ENCODE results near the gene RIPK3.
"Not testable (repeated sequence)": the region's sequence is repeated elsewhere in the genome, so short reads cannot be mapped to it uniquely, and the experiment has no call there.

Gene RIPK3

DNA sequence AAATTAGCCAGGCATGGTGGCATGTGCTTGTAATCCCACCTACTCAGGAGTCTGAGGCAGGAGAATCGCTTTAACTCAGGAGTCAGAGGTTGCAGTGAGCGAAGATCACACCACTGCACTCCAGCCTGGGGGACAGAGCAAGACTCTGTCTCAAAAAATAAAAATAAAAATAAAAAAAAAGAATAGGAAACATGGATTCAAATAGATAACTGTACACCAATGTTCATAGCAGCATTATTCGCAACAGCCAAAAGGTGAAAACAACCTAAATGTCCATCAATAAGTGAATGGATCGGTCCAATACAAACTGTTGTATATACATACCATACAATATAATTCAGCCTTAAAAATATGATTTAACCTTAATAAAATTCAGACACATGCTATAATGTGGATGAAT, 3.1 kb upstream of the RIPK3 start:
- DNase-seq = no peak

DNA sequence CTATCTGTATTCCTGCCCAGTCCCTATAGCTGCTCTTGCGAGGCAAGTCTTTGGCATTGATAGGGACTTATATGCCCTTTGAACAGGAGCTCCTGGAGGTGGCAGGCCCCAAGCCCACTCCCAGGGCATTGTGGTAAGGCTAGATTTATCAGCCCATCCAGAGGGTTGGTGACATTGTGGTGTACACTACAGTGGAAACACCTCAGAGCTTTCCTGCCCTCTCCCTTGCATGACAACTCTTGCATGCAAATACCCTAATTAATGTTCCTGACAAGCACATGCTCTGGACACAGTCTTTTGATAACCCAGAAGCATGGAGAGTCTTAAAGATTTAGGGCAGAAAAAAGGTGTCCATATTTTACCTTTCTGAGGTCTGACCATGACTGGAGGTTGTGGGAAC, 815 bp upstream of the RIPK3 start:
- no peak for DNase-seq

DNA sequence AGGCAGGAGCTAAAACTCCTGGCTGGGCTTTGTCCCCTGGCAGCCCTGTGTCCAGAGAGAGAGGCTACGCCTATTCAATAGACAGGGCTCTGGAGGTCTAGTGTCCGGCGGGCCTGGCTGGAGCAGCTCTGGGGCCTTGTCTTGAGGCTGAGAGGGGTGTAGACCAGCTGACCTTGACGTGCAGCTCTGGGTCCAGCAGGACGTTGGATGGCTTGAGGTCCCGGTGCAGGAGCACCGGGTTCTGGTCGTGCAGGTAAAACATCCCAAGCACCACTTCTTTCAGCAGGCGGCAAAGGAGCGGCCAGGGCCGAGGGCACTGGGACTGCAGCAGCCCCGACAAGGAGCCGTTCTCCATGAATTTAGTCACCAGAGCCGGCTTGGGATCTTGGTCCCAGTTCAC, 948 bp downstream of the RIPK3 start:
- no peak for DNase-seq

DNA sequence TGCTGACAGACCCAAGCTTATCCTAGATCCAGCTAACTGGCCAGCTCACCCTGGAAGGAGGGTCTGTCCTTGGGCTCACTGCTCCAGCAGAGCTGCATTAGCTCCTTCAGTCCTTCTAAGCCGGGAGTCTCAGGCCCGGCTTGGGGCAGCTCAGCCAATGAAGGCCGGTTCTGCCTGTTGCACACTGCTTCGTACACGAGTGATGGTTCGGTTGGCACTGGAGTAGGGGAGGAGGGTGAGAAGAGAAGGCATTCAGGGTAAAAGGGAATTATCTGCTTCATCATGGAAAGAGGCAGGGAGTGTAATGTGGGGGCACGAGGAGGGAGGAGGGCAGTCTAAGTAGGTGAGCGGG, 2.0 kb downstream of the RIPK3 start:
- DNase-seq = no peak

DNA sequence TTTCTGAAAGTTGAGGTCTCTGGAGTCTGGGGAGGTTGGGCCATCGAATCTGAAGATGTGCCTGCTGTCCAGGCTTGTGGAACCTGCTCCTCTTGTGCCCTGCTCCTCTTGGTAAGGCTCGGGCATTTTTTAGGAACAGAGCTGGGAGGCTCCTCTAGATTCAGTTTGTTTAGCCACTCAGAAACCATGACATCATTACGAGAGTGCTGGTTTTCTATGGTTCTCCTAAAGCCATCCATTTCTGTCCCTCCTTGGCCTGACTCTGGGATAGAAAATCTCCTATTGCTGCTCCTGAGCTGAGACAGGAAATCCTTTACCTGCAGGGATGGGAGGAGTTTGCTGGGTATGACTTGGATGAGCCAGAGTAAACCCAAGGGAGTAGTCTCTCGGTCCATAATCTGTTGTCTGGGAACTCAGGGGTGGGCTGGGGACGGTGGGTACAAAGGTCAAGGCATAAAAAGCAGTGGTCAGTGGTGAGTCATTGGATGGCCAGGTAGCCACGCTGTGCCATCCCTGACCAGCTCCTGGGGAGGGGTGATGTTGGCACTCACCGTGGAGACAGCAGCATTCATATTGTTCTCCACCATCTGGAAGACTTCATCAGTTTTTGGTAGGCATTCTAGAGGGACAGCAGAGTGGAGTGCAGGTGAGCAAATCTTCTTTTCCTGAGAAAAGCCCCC, 2.5 kb downstream of the RIPK3 start:
- no peak for DNase-seq

DNA sequence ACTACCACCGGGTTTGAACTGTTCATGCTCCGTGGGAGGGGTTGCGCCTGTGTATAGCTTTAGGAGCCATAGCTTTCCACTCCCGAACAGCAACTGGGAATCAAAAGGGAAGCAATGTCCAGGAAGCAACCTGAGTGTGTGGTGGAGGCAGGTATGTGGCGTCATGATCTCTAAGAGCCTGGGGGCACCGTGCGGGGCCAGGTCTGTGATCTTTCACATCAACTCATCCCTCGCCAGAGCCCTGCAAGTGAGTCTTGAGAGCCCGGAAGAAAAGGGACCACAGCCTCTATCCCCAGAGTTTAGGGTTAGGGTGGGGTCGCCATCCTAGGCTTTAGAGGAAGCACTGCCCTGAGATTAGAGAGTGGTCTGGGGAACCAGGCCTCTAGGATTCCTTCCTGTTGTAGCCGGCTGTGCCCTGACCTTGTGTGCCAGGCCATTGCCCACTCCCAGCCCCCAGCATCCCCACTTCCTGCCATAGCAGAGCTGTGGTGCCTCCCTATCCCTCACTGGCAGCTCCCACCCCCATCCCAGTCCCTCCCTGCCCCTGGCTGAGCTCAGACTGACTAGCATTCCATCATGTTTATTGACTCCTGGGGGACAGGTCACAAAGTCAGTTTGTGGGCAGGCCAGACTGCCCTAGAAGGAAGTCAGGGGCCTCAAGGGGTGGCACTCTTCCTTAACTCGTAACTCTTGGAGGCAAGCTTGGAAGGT, 4.2 kb downstream of the RIPK3 start:
- no peak for DNase-seq

DNA sequence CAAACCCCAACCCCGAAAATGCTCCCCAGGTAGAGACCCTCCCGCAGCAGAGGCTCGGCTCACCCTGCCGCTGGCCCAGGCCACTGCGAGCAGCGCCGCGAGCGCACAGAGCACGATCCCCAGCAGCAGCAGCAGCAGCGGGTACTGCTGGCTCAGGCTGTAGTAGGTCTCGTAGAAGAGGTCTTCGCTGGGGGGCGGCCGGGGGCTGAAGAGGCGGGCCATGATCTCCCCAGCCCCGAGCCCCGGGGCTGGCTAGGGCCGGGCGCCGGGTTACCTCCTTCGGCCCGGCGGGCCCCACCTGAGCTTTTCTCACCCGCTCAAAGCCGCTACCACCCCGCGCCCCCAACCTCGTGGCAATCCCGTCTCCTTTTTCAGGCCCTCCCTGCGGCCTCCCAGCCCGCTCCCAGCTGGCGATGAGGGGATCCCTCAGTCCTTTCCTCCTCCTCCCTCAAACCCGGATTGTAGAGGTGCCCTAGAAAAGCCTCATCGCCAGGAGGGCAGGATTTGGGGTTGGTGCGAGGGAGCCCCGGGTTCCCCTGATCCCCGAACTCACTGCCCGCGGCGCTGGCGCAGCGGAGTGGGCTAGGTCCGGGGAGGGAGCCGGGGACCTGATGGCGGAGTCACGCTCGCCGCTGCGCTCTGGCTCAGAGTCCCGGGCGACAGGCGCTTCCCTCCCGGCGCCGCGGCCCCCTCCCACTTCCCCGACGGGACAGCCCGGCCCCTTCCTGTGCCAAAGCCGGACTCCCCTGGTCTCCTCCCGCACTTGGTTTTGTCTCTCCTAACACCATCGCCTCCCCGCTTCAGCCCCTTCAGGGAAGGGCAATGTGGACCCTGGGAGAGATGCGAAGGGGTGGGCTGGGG, 5.1 kb downstream of the RIPK3 start, which contains the start of gene ADCY4:
ADCY4 (minus strand) TSS at position 641 of the 861 bp plus-strand sequence; CDS start at position 222, 419 bp downstream.
- DNase-seq = no peak

DNA sequence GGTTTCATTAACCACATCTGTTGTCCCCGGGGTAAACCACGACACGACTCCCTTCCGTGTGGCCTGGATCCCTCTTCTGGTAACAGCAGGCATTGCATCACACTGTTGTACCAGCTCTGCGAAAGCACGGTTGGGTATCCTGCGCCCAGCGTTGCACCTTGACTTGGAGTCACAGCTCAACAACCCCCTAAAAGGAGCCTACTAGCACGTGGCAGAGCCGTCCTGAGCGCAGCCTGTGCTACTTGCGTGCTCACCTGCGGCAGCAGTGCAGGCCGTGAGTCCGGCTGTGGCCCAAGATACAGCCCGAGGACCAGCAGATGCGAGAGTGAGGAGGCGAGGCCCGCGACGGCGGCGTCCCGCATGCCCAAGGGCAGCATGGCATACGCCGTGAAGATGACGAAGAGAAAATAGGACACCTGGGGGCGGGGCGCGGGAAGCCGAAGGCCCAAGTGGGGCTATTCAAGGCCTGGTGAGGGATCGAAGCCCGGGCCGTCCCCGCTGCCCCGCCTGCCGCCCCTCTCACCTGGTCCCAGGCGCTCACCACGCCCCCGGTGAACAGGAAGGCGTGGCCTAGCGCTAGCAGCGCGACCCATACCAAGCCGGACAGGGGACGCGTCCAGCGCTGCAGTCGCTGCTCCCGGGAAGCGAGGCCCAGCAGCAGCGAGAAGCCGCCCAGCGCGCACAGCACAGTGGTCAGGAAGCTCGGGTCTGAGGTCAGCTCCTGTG, 7.4 kb downstream of the RIPK3 start:
- DNase-seq = peak; percentile 39

DNA sequence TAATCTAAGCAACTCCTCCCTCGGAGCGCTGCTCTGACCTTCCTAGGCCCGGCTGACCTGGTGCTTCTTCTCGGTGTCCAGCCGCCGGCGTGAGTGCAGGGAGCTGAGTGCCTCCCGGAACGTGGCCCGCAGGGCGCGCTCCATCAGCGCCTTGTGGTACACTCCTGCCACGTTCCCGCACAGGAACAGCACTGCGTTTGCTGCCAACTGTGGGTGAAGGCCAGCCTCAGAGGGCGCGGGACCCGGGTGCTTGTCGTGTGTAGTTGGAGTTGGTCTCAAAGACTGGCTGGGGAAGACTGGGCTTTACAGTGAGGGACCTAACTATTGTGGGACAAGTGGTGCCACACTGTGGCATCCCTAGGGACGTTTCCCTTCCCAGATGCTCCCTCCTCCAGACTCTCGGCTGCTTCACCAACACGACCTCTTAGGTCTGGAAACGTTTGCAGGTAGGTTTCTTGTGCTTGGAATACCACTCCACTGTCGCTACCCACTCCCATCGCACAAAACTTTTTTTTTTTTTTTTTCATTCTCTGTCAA, 8.0 kb downstream of the RIPK3 start:
- DNase-seq = no peak

DNA sequence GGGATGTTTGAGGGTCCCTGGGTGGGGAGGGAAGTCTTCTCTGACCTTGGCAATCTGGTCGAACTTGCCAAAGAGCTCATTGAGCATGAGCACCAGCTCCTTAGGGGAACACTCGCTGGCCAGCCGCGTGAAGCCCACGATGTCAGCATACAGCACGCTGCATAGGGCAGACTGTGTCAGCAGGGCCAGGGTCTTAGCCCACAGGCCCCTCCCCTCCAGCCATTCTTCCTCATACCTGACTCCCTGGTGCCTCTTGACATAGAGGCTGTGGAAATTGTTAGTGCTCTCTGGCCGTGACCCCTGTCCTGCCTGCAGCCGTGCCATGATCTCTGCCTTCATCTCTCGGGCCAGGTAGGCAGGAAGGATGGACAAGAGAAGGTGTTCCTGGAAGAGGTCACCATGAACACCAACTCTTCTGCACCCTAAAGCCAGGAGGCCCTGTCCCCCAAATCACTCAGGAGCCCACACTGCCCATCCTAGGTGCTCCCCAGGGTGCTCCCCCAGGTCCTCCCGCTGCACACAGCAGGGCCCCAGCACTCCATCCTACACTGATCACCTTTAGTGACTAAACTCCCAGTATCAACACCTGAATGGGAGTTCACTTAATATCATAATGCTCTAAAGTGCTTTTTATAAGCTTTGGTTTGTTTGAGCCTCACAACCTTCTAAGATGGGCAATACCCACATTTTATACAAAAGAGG, 8.7 kb downstream of the RIPK3 start:
- no peak for DNase-seq

DNA sequence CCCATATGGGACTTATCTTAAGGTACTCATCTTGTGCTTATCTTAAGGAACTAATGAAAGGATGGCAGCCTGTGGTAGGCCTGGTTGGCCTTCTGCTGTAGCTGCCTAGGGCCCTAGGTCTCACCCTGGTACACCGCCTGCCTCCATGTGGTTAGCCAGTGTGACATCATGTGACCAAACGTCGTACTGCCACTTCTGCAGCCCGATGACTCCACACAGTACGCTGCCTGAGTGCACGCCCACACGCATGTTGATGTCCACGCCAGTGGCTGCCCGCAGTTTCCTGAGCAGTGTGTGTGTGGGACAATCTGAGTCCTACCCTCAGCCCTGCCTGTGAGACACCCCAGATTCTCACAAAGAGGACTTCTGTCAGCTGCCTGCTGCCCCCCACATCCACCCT, 10.1 kb downstream of the RIPK3 start:
- DNase-seq = no peak

DNA sequence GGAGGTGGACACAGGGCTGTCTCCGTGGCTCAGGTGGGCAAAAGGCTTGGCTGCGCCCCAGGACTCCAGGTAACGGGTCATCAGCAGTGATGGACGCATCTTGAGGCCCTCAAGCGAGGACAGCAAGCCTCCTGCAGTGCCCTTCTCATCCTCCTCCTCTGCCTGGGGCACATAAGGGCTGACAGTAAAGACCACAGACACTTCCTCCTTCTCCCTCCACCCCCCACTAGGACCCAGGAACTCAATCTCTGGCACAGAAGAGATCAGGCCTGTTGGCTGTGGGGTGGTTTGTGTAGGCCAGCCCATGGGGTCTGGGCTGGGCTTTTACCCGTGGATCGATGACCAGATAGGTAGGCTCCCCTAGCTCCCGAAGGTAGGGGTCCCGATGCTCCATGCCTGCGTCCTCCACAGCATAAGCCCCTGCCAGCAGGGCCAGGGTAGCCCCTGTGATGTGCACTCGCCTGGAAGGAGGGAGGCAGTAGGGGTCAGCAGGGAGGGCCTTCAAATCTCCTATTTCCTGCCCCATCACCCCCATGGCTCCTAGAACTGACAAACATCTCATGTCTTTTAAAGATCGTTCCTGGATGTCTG, 10.6 kb downstream of the RIPK3 start:
- no peak for DNase-seq

DNA sequence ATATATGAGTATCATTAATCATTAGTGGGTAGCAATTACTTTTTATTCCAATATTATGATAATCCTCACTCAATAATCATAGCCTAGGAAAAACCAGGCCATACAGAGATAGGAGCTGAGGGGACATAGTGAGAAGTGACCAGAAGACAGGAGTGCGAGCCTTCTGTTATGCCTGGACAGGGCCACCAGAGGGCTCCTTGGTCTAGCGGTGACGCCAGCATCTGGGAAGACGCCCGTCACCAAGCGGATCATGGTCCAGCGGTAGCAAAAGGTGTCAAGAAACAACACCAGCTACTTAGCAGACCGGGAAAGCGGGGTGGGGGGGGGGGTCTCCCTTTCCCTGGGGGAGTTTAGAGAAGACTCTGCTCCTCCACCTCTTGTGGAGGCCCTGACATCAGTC, 11.9 kb downstream of the RIPK3 start:
- DNase-seq = not testable (repeated sequence)

DNA sequence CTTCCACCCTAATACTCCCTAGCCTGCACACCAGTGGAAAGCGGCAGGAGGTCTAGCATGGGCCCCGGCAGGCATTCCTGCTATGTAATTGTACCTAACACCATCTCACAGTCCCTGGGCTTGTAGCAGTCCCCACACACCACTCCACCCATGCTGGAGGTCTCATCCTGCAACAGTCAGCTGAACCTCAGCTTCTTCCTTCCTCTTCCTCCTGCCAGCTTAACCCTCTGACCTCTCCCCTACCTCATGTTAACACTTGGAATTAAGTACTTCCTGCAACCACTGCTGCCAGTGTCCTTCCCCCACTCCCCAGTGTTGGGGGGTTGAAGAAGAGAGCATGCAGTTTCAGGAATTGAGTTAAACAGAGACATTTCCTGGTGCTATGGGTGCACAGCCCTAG, 12.5 kb downstream of the RIPK3 start:
- no peak for DNase-seq

DNA sequence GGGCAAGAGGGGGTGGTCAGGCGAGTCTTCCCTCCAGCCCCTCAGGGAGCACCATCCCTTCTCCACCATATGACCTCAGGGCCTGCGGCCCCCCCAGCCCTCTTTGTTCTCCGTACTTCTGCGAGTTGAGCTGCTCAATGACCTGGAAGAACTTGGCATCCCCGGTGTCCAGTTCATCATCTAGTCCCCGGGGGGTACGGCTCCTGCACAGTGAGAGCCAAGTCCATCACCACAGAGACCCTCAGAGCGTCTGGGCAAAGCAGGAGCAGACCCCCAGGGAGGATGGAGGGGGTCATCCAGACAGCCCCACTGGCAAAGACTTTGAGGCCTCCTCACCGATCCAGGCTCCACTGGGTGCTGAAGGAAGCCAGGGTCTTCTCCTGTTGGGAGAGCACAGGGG, 13.8 kb downstream of the RIPK3 start:
- DNase-seq = no peak

DNA sequence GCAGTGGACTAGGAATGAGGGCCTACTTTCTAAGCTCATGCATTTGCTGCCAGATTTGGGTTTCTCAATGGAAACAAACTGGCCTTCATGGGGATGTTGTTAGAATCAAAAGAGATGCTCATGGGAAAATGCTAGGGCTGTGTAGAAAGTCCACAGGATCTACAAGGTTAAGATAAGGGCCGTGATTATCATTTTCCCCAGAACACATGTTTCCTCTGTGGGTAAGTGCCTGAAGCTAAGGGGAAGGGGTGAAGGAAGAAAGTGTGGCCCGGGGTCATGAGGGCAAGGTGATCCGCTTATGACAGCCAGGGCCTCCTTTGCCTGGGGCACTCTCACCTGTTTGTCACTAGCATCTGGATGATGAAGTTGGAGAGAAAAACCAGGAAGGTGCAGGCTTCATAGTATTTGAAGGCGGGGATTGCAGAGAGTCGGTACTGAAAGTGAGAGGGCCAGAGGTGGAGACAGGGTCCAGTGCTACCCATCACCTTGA, 14.7 kb downstream of the RIPK3 start:
- DNase-seq = no peak

DNA sequence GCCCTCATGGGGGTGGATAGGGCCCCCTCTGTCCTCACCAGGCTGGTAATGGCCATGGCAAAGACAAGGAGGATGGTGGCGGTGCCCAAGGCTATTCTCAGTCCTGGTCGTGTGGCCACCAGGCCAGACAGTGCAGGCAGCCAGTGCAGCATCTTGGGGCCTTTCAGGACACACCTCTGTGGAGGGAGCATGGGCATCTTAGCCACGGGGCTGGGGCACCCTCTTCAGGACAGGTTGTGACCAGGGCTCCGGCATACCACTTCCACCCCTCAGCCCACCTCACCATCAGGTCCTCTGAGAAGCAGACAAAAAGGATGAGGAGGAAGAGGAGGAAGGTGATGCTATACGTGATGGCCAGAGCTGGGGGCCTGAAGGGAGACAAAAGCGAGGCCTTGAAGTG, 15.8 kb downstream of the RIPK3 start:
- DNase-seq = no peak

DNA sequence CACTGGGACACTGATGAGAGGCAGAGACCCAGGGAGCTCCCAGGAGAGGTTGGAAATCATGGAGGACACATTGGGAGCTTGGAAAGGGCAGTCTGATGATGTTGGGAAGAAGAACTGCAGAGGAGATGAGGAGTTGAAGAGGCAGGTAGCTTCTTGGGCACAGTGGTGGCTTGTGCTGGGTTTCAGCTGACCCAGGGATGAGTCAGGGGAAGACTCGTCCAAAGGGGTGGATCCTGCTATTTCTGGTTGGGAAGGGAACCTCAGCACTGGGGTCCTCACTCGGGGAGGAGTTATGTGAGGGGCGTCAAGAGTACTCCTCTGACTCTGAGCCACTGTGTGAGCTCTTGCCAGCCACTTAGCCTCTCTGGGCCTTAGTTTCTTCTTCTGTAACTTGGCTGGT, 16.4 kb downstream of the RIPK3 start:
- no peak for DNase-seq

DNA sequence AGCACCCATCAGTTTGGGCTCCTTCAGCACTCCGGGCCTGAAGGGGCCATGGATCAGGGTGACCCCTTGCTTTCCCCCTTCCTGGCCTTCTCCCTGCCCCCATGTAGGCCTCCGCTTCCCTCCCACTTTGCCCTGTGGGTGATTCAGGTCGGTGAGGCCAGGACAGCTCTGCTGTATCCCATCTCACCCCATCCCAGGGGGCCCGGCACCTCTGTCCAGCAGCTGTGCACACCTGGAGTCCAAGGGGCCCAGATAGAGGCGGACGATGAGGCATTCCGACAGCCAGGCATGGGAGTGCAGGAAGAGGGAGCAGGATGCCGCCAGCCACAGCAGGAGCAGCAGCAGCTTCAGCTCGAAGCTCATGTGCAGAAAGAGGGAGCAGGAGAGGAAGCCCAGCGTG, 17.1 kb downstream of the RIPK3 start:
- DNase-seq = no peak

DNA sequence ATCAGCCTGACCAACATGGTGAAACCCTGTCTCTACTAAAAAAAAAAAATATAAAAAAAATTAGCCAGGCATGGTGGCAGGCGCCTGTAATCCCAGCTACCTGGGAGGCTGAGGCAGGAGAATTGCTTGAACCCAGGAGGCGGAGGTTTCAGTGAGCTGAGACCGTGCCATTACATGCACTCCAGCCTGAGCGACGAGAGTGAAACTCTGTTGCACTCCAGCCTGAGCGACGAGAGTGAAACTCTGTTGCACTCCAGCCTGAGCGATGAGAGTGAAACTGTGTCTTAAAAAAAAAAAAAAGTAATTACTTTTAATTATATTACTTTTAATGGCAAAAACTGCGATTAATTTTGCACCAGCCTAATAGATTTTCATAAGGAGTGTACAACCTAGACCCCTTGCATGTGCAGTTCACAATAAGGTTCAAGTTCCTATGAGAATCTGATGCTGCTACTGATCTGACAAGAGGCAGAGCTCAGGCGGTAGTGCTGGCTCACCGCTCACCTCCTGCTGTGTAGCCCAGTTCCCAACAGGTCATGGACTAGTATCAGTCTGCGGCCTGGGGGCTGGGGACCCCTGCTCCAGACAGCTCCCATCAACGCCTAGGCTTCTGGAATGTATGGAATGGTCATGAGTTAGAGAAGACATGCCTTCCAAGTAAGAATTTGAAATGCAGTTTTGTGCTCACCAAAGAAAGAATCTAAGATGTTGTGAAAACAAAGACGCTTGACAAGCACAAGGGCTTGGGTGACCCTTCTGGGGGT, 18.4 kb downstream of the RIPK3 start:
- DNase-seq = no peak
